SK-N-MC (cell line): ENCODE data around the gene WDR35.

ENCODE experiments used
- EZH2 ChIP-seq: fragments of 200-600 bp; sonication (generic); IDR thresholded peaks from one replicate; pipeline ENCODE4 v1.6.1; 2017; ENCODE audit warnings: antibody characterized with exemption
- FOXP2 ChIP-seq: optimal IDR thresholded peaks from 2 replicates; pipeline ENCODE3; 2011; ENCODE audit warnings: mild to moderate bottlenecking, moderate library complexity; ENCODE audit not compliant: insufficient read depth; ENCODE audit errors: extremely low read length, control extremely low read depth

DNA sequence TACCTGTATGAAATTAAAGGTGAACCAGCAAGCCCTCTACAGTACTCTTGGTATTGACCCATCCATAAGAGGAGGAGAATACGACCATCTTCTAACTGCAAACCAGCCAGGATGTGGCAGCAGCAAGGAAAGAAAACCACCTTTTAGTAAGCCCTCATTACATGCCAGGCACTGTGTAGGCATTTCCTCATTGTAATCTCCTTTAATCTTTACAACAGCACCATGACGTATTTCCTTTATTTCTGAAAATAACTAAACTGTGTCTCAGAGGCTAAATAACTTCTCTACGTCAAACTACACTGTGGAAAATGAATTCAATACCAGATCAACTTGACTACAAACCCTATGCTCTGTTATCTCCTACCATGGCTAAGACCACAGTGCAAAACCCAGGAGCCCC is 18.2 kb downstream of the WDR35 start:
- no peak for TF ChIP-seq EZH2
- TF ChIP-seq FOXP2: no peak
